ENCODE data around the gene PTPN1.
"Not testable (repeated sequence)": the region's sequence is repeated elsewhere in the genome, so short reads cannot be mapped to it uniquely, and the experiment has no call there.

Gene PTPN1

GRCh38 chr20:50562262-50562701 is 52.1 kb downstream of the PTPN1 start:
- no peak for TF ChIP-seq CTCF (IDR thresholded peaks at IDR 0.05; ENCODE audit: insufficient read depth, low read depth, low read length, missing control alignments)
- no peak for DNase-seq (ENCODE audit: low read depth)
- no peak overlapping the region for H3K4me3 ChIP-seq (ENCODE audit: low read depth, low read length)

GRCh38 chr20:50563133-50563944 is 53.2 kb downstream of the PTPN1 start:
- no peak for TF ChIP-seq CTCF (IDR thresholded peaks at IDR 0.05; ENCODE audit: insufficient read depth, low read depth, low read length, missing control alignments)
- no peak for DNase-seq (ENCODE audit: low read depth)

GRCh38 chr20:50565383-50565782 is 55.2 kb downstream of the PTPN1 start:
- TF ChIP-seq CTCF (IDR thresholded peaks at IDR 0.05; ENCODE audit: insufficient read depth, low read depth, low read length, missing control alignments) = no peak
- no peak for DNase-seq (ENCODE audit: low read depth)
- no peak overlapping the region for H3K4me3 ChIP-seq (ENCODE audit: low read depth, low read length)

More at GRCh38 chr20:50563133-50563944, 53.2 kb downstream of the PTPN1 start:
- H3K4me3 ChIP-seq (ENCODE audit: low read depth, low read length) = no peak overlapping the region

- H3K4me3 ChIP-seq (ENCODE audit: low read depth, low read length) = no peak overlapping the region
- no peak for TF ChIP-seq CTCF (IDR thresholded peaks at IDR 0.05; ENCODE audit: insufficient read depth, low read depth, low read length, missing control alignments)
- no peak for DNase-seq (ENCODE audit: low read depth)
These were observed 55.7 kb downstream of the PTPN1 start for GRCh38 chr20:50565871-50566270.

- no peak for TF ChIP-seq CTCF (IDR thresholded peaks at IDR 0.05; ENCODE audit: insufficient read depth, low read depth, low read length, missing control alignments)
- no peak overlapping the region for H3K4me3 ChIP-seq (ENCODE audit: low read depth, low read length)
- DNase-seq (ENCODE audit: low read depth) = no peak
These were observed 57.8 kb downstream of the PTPN1 start for GRCh38 chr20:50567860-50568548.

GRCh38 chr20:50568549-50568942 is 58.4 kb downstream of the PTPN1 start:
- no peak overlapping the region for H3K4me3 ChIP-seq (ENCODE audit: low read depth, low read length)
- no peak for TF ChIP-seq CTCF (IDR thresholded peaks at IDR 0.05; ENCODE audit: insufficient read depth, low read depth, low read length, missing control alignments)
- no peak for DNase-seq (ENCODE audit: low read depth)

GRCh38 chr20:50569487-50569863 is 59.3 kb downstream of the PTPN1 start:
- H3K4me3 ChIP-seq (ENCODE audit: low read depth, low read length); DNase-seq (ENCODE audit: low read depth): not testable (repeated sequence)
